HCT116 (cell line): ENCODE results near the gene RCBTB1. TPM values are rescaled to one million over a fixed set of nuclear protein-coding genes. Genes with fewer than 3 reads are reported as not detected.

Experiments
- ATAC-seq: fragments of 200-7000 bp; cut with Tn5 transposase; 2 replicates; pipeline ENCODE4 v1.9.1; 2020; ENCODE audit warnings: mild to moderate bottlenecking, moderate library complexity
- BruUV-seq: library from RNA; stranded (reverse); fragments of 400-500 nt; replicated peaks from 2 replicates; lab custom pipeline; 2021; lab: Mats Ljungman, UMichigan
- CTCF ChIA-PET: fragments of 300-600 bp; sonication (Branson Sonifier 250); formaldehyde crosslinking; loops from one replicate; lab custom pipeline; 2021; ENCODE audit warnings: antibody characterized with exemption; lab: Charles Lee
- POLR2A ChIA-PET: fragments of 300-600, 350-600 bp; sonication (Branson Sonifier 250); formaldehyde crosslinking; loops from one replicate; lab custom pipeline; 2021; ENCODE audit warnings: antibody characterized with exemption; lab: Charles Lee
- RAD21 ChIA-PET, 2 experiments: fragments of 300-600 bp; sonication (Branson Sonifier 250); formaldehyde crosslinking; loops; one replicate each; lab custom pipeline; 2023; ENCODE audit warnings: low total read pairs in 2 of 2; ENCODE audit not compliant: uncharacterized antibody in 2 of 2, unreplicated experiment in 2 of 2, low non-redundant PET in 1 of 2; lab: Charles Lee
- DNase-seq: peaks from one replicate; pipeline ENCODE4 v3.0.0-alpha.2; 2010; ENCODE audit warnings: low read depth, low spot score
- H2AFZ ChIP-seq: fragments of 200-600 bp; shearing (Covaris generic), sonication (generic); 2 replicates; pipeline ENCODE4 v1.6.1; 2017; ENCODE audit warnings: low read depth, mixed run types, mixed read lengths, antibody characterized with exemption, low read length; ENCODE audit not compliant: poor library complexity, severe bottlenecking
- H3K27ac ChIP-seq: 2 replicates; pipeline ENCODE4 v1.5.1; 2012; ENCODE audit warnings: low read depth, low read length
- H3K27me3 ChIP-seq: fragments of 200-600 bp; sonication (generic); 2 replicates; pipeline ENCODE4 v1.6.1; 2016; ENCODE audit warnings: mixed run types, low read length, mixed read lengths; ENCODE audit not compliant: insufficient read depth
- H3K36me3 ChIP-seq, 2 experiments: fragments of 200-500 bp in 1 of 2; fragments of 200-600 bp in 1 of 2; sonication (Bioruptor generic) in 1 of 2; sonication (generic) in 1 of 2; 2 replicates each; pipeline versions ENCODE4 v1.5.1 to v1.6.1; 2014 to 2016; ENCODE audit warnings: low read length in 2 of 2, inconsistent platforms in 1 of 2, mixed read lengths in 1 of 2, mixed run types in 1 of 2; ENCODE audit not compliant: insufficient read depth in 2 of 2, control insufficient read depth in 1 of 2
- H3K4me1 ChIP-seq, 2 experiments: fragments of 200-600 bp in 1 of 2; sonication (generic) in 1 of 2; 2 replicates each; pipeline versions ENCODE4 v1.5.1 to v1.6.1; 2012 to 2017; ENCODE audit warnings: low read length in 2 of 2, inconsistent platforms in 1 of 2, mild to moderate bottlenecking in 1 of 2, mixed read lengths in 1 of 2, mixed run types in 1 of 2, moderate library complexity in 1 of 2; ENCODE audit not compliant: insufficient read depth in 2 of 2, control insufficient read depth in 1 of 2
- H3K4me2 ChIP-seq: fragments of 200-600 bp; sonication (generic); 2 replicates; pipeline ENCODE4 v1.6.1; 2017; ENCODE audit warnings: mixed run types, low read length, mixed read lengths
- H3K4me3 ChIP-seq, 2 experiments: fragments of 200-600 bp in 1 of 2; sonication (generic) in 1 of 2; replicated peaks in 1 of 2; 2 replicates each; pipeline ENCODE4 v1.5.1; 2011 to 2016; ENCODE audit warnings: low read length in 2 of 2, control low read depth in 1 of 2, low read depth in 1 of 2, mild to moderate bottlenecking in 1 of 2, mixed read lengths in 1 of 2, mixed run types in 1 of 2
- H3K79me2 ChIP-seq: fragments of 200-600 bp; sonication (generic); 2 replicates; pipeline ENCODE4 v1.6.1; 2017; ENCODE audit warnings: mild to moderate bottlenecking, mixed run types, low read length, moderate library complexity, mixed read lengths; ENCODE audit not compliant: insufficient read depth
- H3K9ac ChIP-seq: fragments of 200-600 bp; sonication (generic); 2 replicates; pipeline ENCODE4 v1.6.1; 2016; ENCODE audit warnings: low read length, mixed read lengths
- H3K9me2 ChIP-seq: fragments of 200-600 bp; sonication (generic), shearing (Covaris generic); 2 replicates; pipeline ENCODE4 v1.6.1; 2017; ENCODE audit warnings: mixed run types, mild to moderate bottlenecking, moderate library complexity; ENCODE audit not compliant: insufficient read depth
- H3K9me3 ChIP-seq, 2 experiments: fragments of 200-500 bp in 1 of 2; fragments of 200-600 bp in 1 of 2; sonication (Bioruptor generic) in 1 of 2; sonication (generic) in 1 of 2; 2 replicates each; pipeline ENCODE4 v1.6.1; 2014 to 2017; ENCODE audit warnings: low read length in 2 of 2, mixed read lengths in 2 of 2, inconsistent platforms in 1 of 2, low read depth in 1 of 2, mild to moderate bottlenecking in 1 of 2, mixed run types in 1 of 2, moderate library complexity in 1 of 2; ENCODE audit not compliant: control insufficient read depth in 1 of 2, insufficient read depth in 1 of 2
- H4K20me1 ChIP-seq: fragments of 200-600 bp; sonication (generic), shearing (Covaris generic); 2 replicates; pipeline ENCODE4 v1.6.1; 2017; ENCODE audit warnings: mixed run types, mild to moderate bottlenecking, moderate library complexity; ENCODE audit not compliant: insufficient read depth
- POLR2A ChIP-seq: IDR thresholded peaks from 2 replicates; pipeline ENCODE4 v1.7.0; 2011; ENCODE audit warnings: borderline replicate concordance; ENCODE audit not compliant: insufficient read depth, insufficient read length; ENCODE audit errors: extremely low read depth
- RAD21 ChIP-seq: IDR thresholded peaks from 2 replicates; pipeline ENCODE4 v1.6.1; 2012; ENCODE audit warnings: low read depth, mild to moderate bottlenecking
- SP1 ChIP-seq: IDR thresholded peaks from 2 replicates; pipeline ENCODE4 v1.6.1; 2012; ENCODE audit warnings: low read depth
- ZNF274 ChIP-seq: fragments of 200-500 bp; sonication (Bioruptor generic); IDR thresholded peaks from 2 replicates; pipeline ENCODE4 v1.6.1; 2014; ENCODE audit warnings: mild to moderate bottlenecking, low read depth, low read length, inconsistent platforms
- intact Hi-C: fragments of 100-400 bp; cut with micrococcal nuclease; formaldehyde crosslinking; loops from 2 replicates; pipeline ENCODE4 v1.10.0; 2022
- total RNA-seq: library from RNA; stranded (reverse); gene quantifications from one replicate; pipeline ENCODE4 v1.2.1, GENCODE V29; 2021; ENCODE audit not compliant: unreplicated experiment
- TF ChIP-seq, protein P1 (sequence below), 3 experiments: fragments of 200-600 bp in 1 of 3; sonication (generic) in 1 of 3; IDR thresholded peaks in 2 of 3; conservative IDR thresholded peaks in 1 of 3; 2 replicates each; pipeline ENCODE4 v1.5.1; 2012 to 2017; ENCODE audit warnings: low read depth in 2 of 3, low read length in 2 of 3, antibody characterized with exemption in 1 of 3, borderline replicate concordance in 1 of 3, control low read depth in 1 of 3, mild to moderate bottlenecking in 1 of 3, mixed read lengths in 1 of 3, mixed run types in 1 of 3, moderate library complexity in 1 of 3; ENCODE audit not compliant: insufficient read depth in 1 of 3

The RCBTB1 gene
- total RNA-seq, 1 experiment from 2014 or later = 22.2 TPM

DNA sequence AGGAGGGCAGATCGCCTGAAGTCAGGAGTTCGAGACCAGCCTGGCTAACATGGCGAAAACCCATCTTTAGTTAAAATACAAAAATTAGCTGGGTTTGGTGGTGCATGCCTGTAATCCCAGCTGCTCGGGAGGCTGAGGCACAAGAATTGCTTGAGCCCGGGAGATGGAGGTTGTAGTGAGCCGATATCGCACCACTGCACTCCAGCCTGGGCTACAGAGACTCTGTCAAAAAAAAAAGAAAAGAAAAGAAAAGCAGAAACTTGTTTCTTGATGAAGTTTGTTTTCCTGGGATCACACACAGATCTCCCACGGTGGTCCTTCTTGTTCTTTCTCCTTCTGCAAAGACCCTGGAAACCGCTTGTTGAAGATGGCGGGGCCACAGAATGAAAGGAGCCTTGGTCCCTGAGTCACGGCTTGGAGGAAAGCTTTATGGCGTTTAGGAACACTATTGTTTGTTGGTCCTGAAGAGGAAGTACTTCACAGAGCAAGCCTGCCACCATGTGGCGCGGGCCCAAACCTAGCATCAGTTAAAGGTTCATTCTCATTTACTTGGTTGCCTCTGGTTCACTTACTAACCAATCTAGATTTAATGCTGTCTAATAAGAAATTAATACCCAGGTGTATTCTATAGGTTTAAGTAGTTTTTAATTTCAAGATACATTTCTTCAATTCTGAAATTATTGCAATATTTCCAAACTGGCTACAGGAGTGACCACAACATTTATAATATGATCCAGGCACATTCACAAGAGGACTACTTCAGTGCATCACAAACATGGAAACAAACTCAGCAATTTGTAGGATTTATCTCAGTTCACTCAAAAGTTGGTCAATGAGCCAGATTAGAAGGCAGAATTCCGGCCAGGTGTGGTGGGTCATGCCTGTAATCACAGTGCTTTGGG, 21.6 kb upstream of the RCBTB1 start:
- Histone ChIP-seq H3K9ac (no peak overlapping the region), H3K4me3 (peak overlapping the region; percentile 1 to 42), H3K4me1 (peaks cover 0 to 5% of the 10 kb centered on the region in 2 experiments; a peak in 2 of 4 replicates), H3K27me3 (no peaks in the 10 kb centered on the region), H3K4me2 (peak overlapping the region; percentile 69), H3K36me3 (no peaks in the 10 kb centered on the region), H3K9me3 (no peaks in the 10 kb centered on the region), H3K79me2 (no peaks in the 10 kb centered on the region), H3K27ac (no peak overlapping the region), H3K9me2 (no peaks in the 10 kb centered on the region), H2AFZ (peak overlapping the region; percentile 98), H4K20me1 (no peaks in the 10 kb centered on the region)
- CTCF ChIA-PET = interaction anchor here (0.5 to 1.3 kb wide), 12 partner anchors 162 to 508 kb away, joined by 3 to 6 read pairs (median 4); partner anchors contain the start of genes CAB39L, CDADC1 and SETDB2
- POLR2A ChIA-PET = no interaction called here
- intact Hi-C loops = loop anchor here (1.0 to 10.0 kb wide), 6 partner anchors 162 to 840 kb away; partner anchors contain the start of genes CAB39L and SETDB2
- RAD21 ChIA-PET = interaction anchor here in 1 of 2 experiments (1.0 kb wide), 1 partner anchor 306 kb away, joined by 4 read pairs; no protein-coding TSS in a partner anchor
- BruUV-seq = no TSS peak
- peak; percentile 98 for ATAC-seq
- TF ChIP-seq, protein P1, sequence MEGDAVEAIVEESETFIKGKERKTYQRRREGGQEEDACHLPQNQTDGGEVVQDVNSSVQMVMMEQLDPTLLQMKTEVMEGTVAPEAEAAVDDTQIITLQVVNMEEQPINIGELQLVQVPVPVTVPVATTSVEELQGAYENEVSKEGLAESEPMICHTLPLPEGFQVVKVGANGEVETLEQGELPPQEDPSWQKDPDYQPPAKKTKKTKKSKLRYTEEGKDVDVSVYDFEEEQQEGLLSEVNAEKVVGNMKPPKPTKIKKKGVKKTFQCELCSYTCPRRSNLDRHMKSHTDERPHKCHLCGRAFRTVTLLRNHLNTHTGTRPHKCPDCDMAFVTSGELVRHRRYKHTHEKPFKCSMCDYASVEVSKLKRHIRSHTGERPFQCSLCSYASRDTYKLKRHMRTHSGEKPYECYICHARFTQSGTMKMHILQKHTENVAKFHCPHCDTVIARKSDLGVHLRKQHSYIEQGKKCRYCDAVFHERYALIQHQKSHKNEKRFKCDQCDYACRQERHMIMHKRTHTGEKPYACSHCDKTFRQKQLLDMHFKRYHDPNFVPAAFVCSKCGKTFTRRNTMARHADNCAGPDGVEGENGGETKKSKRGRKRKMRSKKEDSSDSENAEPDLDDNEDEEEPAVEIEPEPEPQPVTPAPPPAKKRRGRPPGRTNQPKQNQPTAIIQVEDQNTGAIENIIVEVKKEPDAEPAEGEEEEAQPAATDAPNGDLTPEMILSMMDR (IDR thresholded peaks at IDR 0.05 in 2 of 3, conservative IDR thresholded peaks at IDR 0.05 in 1 of 3; ENCODE audit: borderline replicate concordance in 1 of 3, insufficient read depth in 1 of 3, low read depth in 2 of 3, low read length in 2 of 3) = peak; percentile 73 to 87 (median 74)
- no peak for TF ChIP-seq SP1
- no peak for TF ChIP-seq POLR2A
- no peak for TF ChIP-seq ZNF274
- peak; percentile 94 for TF ChIP-seq RAD21
- peak; percentile 78 for DNase-seq
